NCI-H2081 (cell line): ENCODE results near the gene CNTN5.

Experiments used
- DNase-seq, 2 experiments: peaks; one replicate each; lab custom pipeline; 2025; lab: John Stamatoyannopoulos, UW

CNTN5 gene

DNA sequence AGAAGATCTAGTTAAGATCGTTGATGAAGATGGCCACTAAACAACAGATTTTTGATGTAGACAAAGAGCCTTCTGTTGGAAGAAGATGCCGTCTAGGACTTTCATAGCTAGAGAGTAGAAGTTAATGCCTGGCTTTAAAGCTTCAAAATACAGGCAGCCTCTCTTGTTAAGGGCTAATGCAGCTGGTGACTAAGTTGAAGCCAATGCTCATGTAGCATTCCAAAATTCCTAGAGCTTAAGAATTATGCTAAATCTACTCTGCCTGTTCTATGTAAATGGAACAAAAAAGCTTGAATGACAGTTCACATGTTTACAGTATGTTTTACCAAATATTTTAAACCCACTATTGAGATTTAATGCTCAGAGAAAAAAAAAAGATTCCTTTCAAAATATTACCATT, 492.6 kb downstream of the CNTN5 start:
- DNase-seq = no peak

DNA sequence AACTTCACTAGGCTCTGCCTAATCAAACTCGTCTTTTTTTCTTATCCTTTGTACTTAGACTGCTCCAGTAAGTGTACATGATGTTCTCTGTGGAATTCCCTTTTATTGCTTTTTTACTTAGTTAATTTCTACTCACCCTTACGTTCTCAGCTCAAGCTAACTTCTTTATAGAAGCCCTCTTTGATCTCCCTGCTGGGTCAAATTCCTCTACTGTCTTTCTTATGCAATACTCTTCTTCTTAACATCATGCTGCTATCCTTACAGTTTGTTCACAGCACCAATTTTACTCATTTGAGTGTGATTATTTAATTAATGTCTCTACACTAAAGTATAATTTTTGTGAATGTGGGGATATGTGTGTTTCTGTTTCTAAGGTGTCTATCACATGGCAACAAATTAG, 498.3 kb downstream of the CNTN5 start:
- DNase-seq = no peak

DNA sequence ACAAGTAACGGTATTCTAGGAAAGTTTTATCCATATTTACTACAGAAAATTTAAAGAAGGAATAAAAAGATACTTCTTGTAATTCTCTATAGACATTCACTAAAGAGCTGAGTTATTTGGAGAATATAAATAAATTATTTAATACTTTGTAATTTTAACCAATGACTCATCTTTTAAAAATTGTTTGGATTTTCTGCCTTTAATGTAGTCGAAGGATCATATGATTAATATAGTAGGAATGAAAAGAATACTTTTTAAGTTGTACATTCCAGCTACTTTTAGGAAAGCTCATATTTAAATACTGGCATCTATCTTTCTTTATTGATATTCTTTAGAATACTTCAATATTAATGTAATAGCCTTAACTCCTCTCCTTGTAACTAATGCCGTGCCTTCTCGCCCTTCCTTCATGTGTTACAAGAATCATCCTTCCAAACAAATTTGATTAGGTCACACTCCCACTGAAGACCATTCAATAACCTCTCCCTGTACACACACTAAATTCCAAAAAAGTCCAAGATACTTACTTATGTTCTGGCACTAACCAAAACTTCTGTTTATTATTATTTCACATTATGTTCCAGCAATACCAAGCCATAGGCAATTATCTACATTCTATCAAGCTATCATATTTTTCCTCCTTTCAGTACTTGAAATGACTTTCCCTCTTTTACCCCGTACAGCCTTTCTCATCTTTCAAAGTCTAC, 501.9 kb downstream of the CNTN5 start:
- no peak for DNase-seq

DNA sequence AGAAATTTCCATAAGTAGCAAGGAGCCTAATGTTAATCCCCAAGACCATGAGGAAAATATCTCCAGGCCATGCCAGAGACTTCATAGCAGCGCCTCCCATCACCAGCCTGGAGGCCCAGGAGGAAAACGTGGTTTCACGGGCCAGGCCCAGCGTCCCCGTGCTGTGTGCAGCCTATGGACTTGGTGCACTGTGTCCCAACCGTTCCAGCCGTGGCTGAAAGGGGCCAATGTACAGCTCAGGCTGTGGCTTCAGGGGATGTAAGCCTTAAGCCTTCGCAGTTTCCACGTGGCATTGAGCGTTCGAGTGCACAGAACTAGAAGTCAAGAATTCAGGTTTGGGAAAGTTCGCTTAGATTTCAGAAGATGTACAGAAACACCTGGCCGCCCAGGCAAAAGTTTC, 510.7 kb downstream of the CNTN5 start:
- no peak for DNase-seq

DNA sequence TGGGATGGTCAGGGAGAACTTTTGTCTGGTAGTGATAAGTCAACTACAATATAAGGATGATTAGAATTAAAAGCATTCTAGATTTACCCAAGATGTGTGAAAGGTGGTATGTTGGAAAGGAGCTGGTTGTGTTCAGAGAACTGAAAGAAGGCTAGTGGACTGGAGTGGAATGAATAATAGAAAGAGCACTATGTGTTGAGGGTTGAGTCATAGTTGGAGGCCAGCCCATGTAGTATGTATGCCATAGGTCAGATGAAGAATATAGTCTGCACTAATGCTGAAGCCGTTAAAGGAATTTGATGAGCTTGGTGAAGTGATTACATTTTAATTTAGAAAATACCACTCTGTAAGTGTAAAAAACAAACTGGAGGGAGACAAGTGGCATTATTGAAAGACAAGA, 514.1 kb downstream of the CNTN5 start:
- DNase-seq = no peak

DNA sequence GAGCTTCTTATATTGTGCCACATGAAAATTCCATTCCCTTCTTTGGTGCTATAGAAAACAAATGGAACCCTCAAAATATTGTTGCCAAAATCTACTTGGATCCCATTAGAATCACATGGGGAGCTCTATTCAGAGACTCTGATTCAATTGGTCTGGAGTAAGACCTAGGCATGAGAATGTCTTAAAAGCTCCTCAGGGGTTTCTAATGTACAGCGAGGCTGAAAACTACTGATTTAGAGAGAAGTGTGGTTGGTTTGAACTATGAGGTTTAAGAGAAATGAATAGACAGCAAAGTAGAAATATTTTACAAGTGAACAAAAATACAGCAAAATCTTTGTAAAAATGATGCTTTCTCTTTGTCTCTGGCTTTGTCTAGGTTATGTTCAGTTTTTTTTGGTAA, 514.7 kb downstream of the CNTN5 start:
- no peak for DNase-seq

DNA sequence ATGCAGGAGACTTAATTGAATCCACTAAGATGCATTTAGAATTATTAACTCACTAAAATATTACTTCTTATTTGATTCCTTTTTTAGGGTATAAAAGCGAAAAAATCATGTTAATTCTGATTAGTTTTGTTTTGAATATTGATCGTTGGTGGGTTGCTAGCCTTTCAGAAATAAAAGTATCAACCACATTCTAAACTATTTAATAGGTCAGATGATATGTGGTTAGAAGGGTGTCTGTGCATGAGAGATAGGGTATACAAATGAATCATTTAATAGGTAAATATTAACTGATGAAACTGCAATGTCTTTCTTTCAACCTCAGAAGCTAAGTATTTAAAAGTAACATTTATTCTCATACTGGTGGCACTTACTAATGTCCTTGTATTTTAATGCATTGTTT, 515.1 kb downstream of the CNTN5 start:
- no peak for DNase-seq

DNA sequence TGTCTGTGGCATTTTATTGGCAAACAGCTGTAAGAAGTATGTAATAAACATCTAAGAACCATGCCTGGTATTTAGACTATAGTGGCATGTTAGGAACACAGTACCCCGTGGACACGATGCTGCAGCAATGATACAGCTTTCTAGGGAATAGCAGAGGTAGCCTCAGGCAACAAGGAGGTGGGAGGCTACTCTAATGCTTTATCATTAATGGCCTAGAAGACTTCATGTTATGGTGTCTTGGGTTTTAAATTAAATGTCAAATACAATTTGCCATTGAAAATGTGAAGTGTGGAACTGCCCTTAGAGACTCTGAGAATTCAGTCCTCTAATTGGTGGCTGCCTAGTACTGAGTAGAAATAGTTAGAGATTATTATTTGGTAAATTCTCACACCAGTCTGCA, 516.9 kb downstream of the CNTN5 start:
- DNase-seq = no peak

DNA sequence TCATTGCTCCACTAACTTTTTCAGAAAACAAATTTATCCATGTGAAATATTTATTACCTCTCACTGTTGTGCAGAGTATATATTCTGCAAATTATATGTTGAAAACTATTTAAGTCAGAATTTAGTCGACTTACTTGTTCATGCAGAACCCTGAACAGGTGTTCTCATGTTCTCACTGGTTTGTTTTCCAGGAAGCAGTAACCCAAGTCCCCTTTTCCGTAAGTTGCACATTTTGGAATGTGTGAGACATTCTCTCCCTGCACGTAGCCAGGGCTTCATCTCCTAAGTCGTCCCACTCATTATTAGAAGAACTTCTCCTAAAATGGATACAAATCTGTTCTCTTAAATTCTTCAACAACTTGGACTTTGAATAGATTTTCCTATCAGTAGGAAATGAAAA, 524.9 kb downstream of the CNTN5 start:
- DNase-seq = no peak

DNA sequence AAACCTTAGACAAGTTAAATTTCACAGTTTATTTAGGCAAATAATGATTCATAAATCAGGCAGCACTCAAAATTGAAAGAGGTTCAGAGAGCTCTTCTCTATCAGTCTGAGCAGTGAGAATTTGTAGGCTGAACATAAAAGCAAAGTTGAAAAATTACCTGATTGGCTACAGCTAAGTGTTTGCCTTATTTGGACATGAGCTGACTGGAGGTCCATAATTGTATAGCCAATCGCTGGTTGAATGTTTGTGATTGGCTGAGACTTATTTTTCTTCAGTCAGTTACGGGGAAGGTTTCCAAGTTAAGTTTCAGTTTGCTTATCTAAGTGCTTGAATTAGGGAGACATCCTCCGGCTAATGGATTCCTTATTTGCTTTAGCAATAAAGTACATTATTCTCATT, 527.5 kb downstream of the CNTN5 start:
- no peak for DNase-seq

DNA sequence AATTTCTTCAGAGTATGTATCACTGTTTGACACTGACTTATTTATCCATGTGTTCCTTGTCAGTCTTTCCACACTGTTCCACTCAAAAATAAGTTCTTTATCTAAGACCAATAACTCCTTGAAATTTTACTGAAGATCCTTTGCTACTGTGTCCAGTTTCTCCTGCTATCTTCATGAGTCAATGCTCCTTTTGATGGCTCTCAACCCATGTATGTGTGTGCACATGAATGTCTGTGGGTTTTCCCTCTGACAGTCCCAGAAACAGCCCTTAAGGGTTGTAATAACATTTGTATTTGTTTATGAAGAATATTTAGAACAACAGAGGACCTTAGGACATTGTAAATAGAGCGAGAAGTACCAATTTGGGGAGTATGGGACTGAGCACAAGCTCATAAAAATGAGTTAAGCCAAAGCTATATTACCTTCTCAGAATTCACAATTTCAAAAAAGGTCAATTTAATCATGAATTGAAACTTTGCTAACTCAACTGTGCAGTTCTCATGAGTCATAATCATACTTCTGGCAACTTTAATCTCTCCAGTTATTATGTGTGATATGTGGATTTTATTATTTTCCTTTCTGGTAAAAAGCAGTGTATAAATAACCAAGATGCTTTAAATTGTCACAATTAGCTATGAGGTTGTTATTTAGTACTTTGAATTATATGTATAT, 533.6 kb downstream of the CNTN5 start:
- DNase-seq = no peak

DNA sequence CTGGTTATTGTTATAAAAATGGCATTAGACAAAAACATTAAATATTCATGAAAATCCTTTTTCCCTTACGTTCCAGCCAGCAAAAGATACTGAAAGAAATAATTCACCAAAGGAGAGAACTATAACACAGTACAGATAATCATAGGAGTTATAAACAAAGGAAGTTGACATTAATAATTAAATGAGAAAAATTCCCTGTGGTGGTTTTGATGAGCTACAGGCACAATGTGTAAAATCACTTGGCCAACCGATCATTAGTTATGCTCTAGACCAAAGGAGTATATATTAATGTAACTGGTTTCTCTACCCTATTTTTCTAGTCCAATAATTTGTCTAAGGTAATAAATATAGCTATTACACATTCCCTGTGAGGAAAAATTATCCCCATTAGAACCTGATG, 534.7 kb downstream of the CNTN5 start:
- DNase-seq = no peak

DNA sequence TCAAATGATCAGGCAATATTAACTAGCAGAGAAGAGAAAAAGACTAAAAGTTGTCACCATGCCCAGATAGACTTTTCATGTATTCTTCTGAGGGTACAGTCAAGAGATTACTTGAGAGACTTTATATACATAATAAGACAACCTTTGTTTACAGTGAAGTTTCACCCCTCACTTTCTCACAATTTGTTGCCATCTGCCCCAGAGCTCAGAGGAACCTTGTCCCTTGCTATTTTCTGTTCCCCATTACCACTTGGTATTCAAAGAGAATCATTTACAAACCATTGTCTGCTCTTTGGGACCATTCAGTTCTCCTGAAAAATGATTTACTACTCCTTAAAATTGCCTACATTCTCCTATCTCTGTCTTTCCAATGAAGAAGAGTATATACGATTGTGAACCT, 544.6 kb downstream of the CNTN5 start:
- DNase-seq = no peak

DNA sequence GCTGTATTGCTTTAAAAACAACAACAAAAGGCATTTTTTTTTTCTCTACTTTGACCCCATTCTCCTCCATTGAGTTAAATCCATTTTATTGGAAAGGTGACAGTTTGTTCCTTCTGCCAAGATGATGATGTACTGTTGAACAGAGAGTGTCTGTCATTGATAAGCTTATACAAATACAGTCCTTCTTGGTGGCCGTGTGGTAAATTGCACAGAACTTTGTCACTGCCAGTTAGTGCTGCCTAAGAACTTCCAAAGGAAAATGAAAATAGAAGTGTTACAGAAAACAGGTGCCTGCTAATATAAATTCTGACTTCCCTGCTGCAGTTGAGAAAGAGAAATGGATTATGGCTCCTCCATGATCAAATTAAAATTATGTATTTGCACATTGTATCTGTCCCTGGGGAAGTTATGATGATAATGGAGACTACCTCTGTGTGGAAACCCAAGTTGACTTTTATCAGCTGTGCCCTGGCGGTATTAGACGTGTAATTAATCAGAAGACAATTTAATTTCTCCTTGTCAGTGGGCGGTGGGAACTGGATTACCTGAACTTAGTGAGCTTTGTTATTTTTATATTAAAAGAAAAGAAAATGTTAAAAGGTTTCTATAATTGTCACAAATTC, 546.7 kb downstream of the CNTN5 start:
- no peak for DNase-seq

DNA sequence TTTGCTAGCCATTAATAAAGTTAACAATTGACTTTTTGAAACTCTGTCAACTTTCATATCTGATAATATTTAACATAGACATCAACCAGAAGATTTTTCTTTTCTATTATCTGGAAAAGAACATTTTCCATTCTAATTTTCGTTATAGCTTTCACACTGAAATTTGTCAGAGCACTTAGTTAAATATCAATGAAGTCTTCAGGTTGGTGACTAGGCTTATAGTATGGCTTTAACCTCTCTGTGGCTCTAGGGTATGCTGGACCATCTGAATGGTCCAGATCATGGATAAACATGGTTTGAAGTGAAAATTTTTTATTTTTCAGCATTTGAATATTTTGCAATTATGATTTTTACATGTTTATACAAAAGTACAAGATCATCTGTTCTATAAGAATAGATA, 548.1 kb downstream of the CNTN5 start:
- DNase-seq = no peak

DNA sequence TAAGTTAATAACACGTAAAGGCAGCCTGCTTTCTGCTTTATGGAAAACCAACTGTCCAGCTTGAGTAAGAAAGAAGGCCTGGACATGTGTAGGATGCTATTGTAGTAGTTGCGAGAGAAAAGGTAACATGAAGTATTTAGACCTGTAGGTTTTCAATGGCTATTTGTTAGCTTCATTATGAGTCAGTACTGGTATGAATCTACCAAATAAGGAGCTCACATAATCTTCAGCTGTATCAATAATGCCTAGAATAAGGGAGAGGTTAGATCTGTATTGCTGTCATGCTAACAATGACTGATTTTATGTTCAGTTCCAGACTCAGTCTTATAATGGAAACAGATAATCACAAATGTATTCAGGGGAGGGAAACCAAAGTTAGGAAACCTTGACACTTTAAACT, 550.3 kb downstream of the CNTN5 start:
- no peak for DNase-seq

DNA sequence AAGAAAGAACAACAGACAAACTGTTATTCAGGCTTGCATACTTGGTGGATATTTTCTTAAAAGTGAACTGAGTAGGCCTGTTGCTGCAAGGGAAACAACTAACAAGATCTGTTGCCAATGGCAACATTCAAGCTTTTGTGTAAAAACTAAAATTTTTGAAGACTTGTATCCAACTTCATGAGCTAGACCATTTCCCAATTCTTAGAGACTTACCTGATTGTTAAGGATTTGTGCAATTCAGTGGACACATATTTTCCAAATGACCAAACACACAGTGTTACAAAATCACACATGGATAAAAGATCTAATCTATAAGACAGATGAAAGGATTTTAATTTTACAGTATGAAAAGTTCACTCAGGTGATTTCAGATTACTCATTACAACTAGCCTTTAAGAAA, 564.1 kb downstream of the CNTN5 start:
- no peak for DNase-seq

DNA sequence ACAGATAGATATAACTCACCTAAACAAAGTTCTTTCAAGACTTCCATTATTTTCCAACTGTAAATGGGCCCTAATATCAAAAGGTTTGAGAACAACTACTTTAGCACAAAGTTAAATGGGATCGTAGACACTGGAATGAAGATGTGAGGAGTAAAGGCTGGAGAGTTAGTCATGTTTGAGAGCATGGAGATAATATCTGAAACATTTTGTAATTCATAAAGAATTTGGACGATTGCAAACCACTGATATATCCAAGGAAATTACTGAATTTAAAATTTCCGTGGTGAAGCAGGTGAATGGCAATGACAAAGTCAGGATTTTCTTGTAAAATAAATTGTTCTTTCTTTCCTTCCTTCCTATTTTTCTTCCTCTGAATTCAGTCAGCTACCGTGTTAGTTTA, 564.9 kb downstream of the CNTN5 start:
- DNase-seq = no peak

DNA sequence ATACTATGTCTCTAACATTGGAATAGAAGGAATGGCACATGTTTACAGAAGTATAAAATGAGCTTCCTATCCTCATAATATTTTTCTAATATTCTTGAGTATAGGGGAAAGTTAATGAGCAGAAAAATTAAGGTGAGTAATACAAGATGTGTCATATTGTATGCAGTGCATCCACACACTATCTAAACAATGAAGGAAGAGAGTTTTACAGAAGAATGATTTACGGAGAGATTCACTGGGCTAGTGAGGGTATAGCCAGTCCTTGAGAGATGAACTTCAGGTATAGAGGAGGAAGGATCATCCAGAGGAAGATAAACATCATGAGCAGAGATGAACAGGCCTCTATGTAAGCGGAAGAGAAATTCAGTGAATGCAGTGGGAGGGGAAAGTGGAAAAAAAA, 569.0 kb downstream of the CNTN5 start:
- DNase-seq = no peak

DNA sequence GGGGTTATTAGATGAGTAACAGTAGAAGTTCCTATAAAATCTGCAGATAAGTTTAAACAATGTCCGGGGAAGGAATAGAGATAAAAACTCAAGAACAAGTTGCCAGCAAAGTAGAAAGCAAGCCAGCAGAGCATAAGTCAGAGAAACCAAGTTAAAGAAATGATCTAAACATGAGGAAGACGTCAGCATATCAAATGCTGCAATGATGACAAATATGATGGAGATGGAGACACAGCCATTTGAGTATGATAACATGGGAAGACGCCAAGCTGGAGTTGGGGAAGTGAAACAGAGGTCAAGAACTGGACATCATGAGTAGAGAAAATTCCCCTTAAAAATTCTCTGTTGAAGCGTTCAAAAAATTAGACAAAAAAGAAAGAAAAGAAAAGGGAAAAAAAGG, 571.5 kb downstream of the CNTN5 start:
- no peak for DNase-seq

DNA sequence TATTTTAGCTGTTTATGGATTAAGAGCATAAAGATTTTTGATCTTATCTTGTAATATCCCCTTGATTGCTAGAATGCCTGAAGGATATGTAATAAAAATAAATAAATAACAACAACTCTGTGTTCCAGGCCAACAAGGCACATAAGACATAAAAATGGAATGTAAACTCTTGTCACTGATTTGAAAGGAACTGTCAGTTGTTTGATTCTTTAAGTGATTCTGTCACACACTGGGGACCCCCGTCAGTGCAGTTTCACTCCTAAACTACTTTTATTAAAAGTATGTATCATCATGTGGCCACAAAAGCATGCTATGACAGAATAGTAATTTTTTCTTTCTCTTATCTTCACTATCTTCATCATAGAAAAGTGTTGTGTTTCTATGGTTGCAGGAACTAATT, 572.4 kb downstream of the CNTN5 start:
- no peak for DNase-seq

DNA sequence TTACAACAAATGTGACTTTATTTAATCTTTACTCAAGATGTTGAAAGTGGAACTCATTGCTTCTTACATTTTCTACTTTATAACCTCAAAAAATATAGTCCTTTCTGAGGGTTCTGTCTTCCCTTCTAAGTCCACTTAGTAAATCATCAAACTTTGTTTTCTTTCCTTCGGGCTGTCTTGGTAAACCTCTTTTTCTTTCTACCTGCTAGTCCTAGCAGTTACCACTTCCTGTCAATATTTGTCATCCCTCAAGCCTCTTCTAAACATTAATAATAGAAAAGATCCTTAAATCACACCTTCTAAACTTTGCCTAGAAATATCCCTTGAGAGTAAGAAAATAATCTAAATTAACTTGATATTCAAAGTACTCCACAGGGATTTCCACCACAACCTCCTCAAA, 580.4 kb downstream of the CNTN5 start:
- no peak for DNase-seq

DNA sequence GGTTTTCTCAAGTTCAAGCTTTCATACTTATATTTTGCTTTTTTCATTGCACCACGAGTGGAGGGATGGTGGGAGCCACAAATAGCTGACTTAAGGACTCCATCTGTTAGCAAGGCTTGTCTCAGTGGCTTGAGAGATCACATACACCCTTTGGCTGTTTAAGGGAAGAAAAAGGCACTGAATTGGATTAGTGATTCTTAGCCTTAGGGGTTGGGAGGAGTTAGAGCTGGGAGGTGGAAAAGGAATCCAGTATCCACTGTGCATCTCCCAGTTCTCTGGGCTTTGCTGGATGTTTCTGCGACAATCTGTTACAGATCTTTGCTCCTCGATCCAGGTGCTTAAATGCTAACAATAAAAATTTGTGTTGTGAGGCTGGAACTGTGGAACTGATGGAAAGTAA, 593.6 kb downstream of the CNTN5 start:
- DNase-seq = no peak

DNA sequence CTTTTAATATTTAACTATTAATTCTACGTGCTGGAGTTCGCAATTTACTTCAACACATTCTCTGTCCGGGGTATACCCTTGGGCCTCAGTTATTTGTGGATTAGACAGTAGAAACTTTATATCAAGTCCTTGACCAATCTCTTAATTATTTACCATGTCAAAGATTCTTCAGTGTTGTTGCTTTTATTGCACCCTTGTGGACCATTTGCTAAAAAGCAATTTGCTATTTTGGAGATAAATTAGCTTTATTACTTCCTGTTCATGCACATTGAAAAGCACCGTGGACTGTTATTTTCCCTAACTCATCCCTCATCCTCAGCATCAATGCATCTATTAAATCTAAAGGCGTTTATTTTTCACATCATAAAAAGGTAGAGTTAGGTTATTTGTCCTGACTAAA, 609.9 kb downstream of the CNTN5 start:
- no peak for DNase-seq
